Caco-2 (cell line): Measurements from ENCODE around the gene MTHFD1L. TPM values are rescaled to one million over a fixed set of nuclear protein-coding genes. Genes with fewer than 3 reads are reported as not detected.

Experiments used
- BruUV-seq: library from RNA; stranded (reverse); fragments of 400-500 nt; replicated peaks from 2 replicates; lab custom pipeline; 2021; lab: Mats Ljungman, UMichigan
- CTCF ChIA-PET: fragments of 300-600 bp; sonication (Branson Sonifier 250); formaldehyde crosslinking; loops from one replicate; lab custom pipeline; 2022; ENCODE audit warnings: antibody characterized with exemption; lab: Charles Lee
- POLR2A ChIA-PET: fragments of 300-600 bp; sonication (Branson Sonifier 250); formaldehyde crosslinking; loops from one replicate; lab custom pipeline; 2022; ENCODE audit warnings: antibody characterized with exemption; lab: Charles Lee
- DNase-seq, 2 experiments: peaks; one replicate each; pipeline versions ENCODE4 v3.0.0 to v3.0.0-alpha.2; 2020 to 2022
- H3K27me3 ChIP-seq: replicated peaks from 2 replicates; pipeline ENCODE4 v1.6.0; 2011; ENCODE audit warnings: low read length; ENCODE audit not compliant: control insufficient read depth, insufficient read depth
- H3K36me3 ChIP-seq: 2 replicates; pipeline ENCODE4 v1.5.1; 2011; ENCODE audit warnings: low read length; ENCODE audit not compliant: control insufficient read depth, insufficient read depth
- H3K4me1 ChIP-seq: fragments of 250-450 bp; sonication (Bioruptor Pico); 2 replicates; pipeline ENCODE4 v1.5.1; 2020; ENCODE audit warnings: mild to moderate bottlenecking
- H3K4me3 ChIP-seq: 2 replicates; pipeline ENCODE4 v1.5.1; 2011; ENCODE audit warnings: low read depth, mild to moderate bottlenecking, control low read depth, low read length
- H3K9me3 ChIP-seq: fragments of 250-450 bp; sonication (Bioruptor Pico); 2 replicates; pipeline ENCODE4 v1.5.1; 2020; ENCODE audit warnings: mild to moderate bottlenecking, moderate library complexity
- H3K27ac Mint-ChIP-seq: one replicate; pipeline ENCODE4 v1.8.0; 2022; ENCODE audit warnings: mixed read lengths; ENCODE audit not compliant: unreplicated experiment
- H3K27me3 Mint-ChIP-seq: one replicate; pipeline ENCODE4 v1.8.0; 2022; ENCODE audit warnings: mixed read lengths; ENCODE audit not compliant: insufficient read depth, unreplicated experiment
- H3K36me3 Mint-ChIP-seq: one replicate; pipeline ENCODE4 v1.8.0; 2022; ENCODE audit warnings: mild to moderate bottlenecking, mixed read lengths; ENCODE audit not compliant: insufficient read depth, unreplicated experiment
- H3K4me1 Mint-ChIP-seq: one replicate; pipeline ENCODE4 v1.8.0; 2022; ENCODE audit warnings: low read depth, mixed read lengths; ENCODE audit not compliant: unreplicated experiment
- H3K4me3 Mint-ChIP-seq: one replicate; pipeline ENCODE4 v1.8.0; 2022; ENCODE audit warnings: mild to moderate bottlenecking, moderate library complexity, mixed read lengths; ENCODE audit not compliant: unreplicated experiment
- H3K9me3 Mint-ChIP-seq: one replicate; pipeline ENCODE4 v1.8.0; 2022; ENCODE audit warnings: mixed read lengths; ENCODE audit not compliant: unreplicated experiment
- intact Hi-C: fragments of 100-400 bp; cut with micrococcal nuclease; formaldehyde crosslinking; loops from one replicate; pipeline ENCODE4 v1.10.0; 2022; ENCODE audit not compliant: unreplicated experiment
- total RNA-seq: library from RNA; stranded (reverse); gene quantifications from 2 replicates; pipeline ENCODE4 v1.2.3, GENCODE V29; 2022
- TF ChIP-seq, protein P1 (sequence below), 2 experiments: fragments of 200-600 bp in 1 of 2; IDR thresholded peaks; 1 replicate in 1 of 2; 2 replicates in 1 of 2; pipeline versions ENCODE4 v1.5.1 to v1.8.0; 2011 to 2022; ENCODE audit warnings: antibody characterized with exemption in 1 of 2, control low read depth in 1 of 2, inconsistent platforms in 1 of 2, low read depth in 1 of 2, low read length in 1 of 2, mild to moderate bottlenecking in 1 of 2, moderate library complexity in 1 of 2; ENCODE audit not compliant: insufficient read depth in 1 of 2, severe bottlenecking in 1 of 2, unreplicated experiment in 1 of 2

Gene MTHFD1L
- total RNA-seq, 1 experiment from 2014 or later, result 102 TPM

DNA sequence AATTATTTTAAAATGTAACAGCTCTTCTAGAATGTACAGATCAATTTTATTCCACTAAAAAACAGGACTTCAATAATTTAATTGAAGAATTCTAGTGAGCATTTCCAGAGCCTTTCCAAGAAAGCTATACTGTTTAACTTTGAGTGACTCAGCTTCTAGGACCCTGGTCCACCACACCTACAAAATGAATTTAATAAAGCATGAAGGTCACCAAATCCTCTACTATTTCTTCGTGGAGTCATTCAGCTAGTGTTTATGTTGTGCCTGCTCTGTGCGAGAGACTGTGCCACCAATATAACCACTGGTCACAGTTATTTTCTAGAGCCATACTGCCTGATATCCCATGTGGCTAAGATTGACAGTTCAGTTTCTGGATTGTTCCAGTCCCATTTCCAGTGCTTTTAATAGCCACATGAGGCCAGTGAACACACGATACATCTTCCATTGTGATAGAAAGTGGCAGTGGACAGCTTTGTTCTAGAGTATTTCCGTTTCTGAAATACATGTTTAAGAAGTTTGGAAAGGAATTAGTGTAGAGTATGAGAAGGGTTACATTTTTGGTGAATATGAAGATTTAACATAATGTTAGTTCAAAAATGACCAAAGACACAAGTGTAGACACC, 160.7 kb downstream of the MTHFD1L start:
- H3K9me3 ChIP-seq, result no peaks in the 10 kb centered on the region
- intact Hi-C loops, result no loop called here
- POLR2A ChIA-PET, result no interaction called here
- no peaks in the 10 kb centered on the region; the same call in 1 of the 2 replicates for H3K36me3 ChIP-seq
- CTCF ChIA-PET, result interaction anchor here (1.0 kb wide), 1 partner anchor 298 kb away, joined by 3 read pairs; no protein-coding TSS in a partner anchor
- no peak overlapping the region for H3K27ac Mint-ChIP-seq
- H3K27me3 ChIP-seq, result no peaks in the 10 kb centered on the region
- no peak overlapping the region for H3K4me3 Mint-ChIP-seq
- peaks cover 51% of the 10 kb centered on the region for H3K36me3 Mint-ChIP-seq
- no peak for DNase-seq
- BruUV-seq, result no TSS peak
- no peaks in the 10 kb centered on the region for H3K27me3 Mint-ChIP-seq
- no peaks in the 10 kb centered on the region for H3K9me3 Mint-ChIP-seq
- no peaks in the 10 kb centered on the region for H3K4me1 ChIP-seq
- H3K4me1 Mint-ChIP-seq, result peaks cover 7% of the 10 kb centered on the region
- TF ChIP-seq, protein P1, sequence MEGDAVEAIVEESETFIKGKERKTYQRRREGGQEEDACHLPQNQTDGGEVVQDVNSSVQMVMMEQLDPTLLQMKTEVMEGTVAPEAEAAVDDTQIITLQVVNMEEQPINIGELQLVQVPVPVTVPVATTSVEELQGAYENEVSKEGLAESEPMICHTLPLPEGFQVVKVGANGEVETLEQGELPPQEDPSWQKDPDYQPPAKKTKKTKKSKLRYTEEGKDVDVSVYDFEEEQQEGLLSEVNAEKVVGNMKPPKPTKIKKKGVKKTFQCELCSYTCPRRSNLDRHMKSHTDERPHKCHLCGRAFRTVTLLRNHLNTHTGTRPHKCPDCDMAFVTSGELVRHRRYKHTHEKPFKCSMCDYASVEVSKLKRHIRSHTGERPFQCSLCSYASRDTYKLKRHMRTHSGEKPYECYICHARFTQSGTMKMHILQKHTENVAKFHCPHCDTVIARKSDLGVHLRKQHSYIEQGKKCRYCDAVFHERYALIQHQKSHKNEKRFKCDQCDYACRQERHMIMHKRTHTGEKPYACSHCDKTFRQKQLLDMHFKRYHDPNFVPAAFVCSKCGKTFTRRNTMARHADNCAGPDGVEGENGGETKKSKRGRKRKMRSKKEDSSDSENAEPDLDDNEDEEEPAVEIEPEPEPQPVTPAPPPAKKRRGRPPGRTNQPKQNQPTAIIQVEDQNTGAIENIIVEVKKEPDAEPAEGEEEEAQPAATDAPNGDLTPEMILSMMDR (IDR thresholded peaks at IDR 0.05; ENCODE audit: insufficient read depth in 1 of 2, low read depth in 1 of 2, low read length in 1 of 2, severe bottlenecking in 1 of 2, unreplicated experiment in 1 of 2), result no peak
- no peak overlapping the region for H3K4me3 ChIP-seq

DNA sequence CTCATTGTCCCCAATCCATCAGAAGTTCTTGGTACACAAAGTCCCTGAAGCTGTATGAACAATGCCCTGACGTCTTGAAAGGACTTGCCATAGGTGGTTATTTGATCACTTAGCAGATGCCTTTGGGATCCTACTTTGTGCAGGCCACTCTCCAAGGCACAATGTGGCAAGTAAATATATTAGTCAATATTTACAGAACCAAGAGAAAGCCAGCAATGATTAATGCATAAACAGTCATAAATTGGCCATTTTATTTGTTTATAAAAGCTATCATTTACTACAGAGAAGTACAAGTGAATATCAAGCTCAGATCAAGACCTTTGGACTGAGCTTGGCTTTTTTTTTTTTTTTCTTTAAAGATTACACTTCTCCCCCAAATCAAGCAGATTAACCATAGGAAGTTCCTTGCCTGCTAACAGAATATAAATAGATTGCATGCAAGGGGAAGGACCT, 161.8 kb downstream of the MTHFD1L start:
- peaks cover 56% of the 10 kb centered on the region for H3K36me3 Mint-ChIP-seq

More for the DNA sequence above, 161.8 kb downstream of the MTHFD1L start:
- BruUV-seq, result no TSS peak
- no peaks in the 10 kb centered on the region for H3K9me3 ChIP-seq
- H3K27me3 ChIP-seq, result no peaks in the 10 kb centered on the region
- no peaks in the 10 kb centered on the region; the same call in 1 of the 2 replicates for H3K36me3 ChIP-seq
- Mint-ChIP-seq H3K27ac (no peak overlapping the region), H3K9me3 (no peaks in the 10 kb centered on the region), H3K4me3 (no peak overlapping the region), H3K27me3 (no peaks in the 10 kb centered on the region), H3K4me1 (peaks cover 7% of the 10 kb centered on the region)
- TF ChIP-seq, protein P1 (IDR thresholded peaks at IDR 0.05; ENCODE audit: insufficient read depth in 1 of 2, low read depth in 1 of 2, low read length in 1 of 2, severe bottlenecking in 1 of 2, unreplicated experiment in 1 of 2), result no peak
- DNase-seq, result no peak
- intact Hi-C loops, result no loop called here
- no peak overlapping the region for H3K4me3 ChIP-seq
- CTCF ChIA-PET, result interaction anchor here (1.0 kb wide), 1 partner anchor 297 kb away, joined by 3 read pairs; no protein-coding TSS in a partner anchor
- no peaks in the 10 kb centered on the region for H3K4me1 ChIP-seq
- POLR2A ChIA-PET, result interaction anchor here (0.6 kb wide), 1 partner anchor 61 kb away, joined by 5 read pairs; no protein-coding TSS in a partner anchor
